OCI-LY7 (cell line): Measurements from ENCODE around the gene DOCK4. TPM values are rescaled to one million over a fixed set of nuclear protein-coding genes. Genes with fewer than 3 reads are reported as not detected.

Source experiments
- BruUV-seq: library from RNA; stranded (reverse); fragments of 400-500 nt; replicated peaks from 2 replicates; lab custom pipeline; 2021; lab: Mats Ljungman, UMichigan
- CTCF ChIA-PET: fragments of 300-600 bp; sonication (Branson Sonifier 250); formaldehyde crosslinking; loops from one replicate; lab custom pipeline; 2022; ENCODE audit warnings: antibody characterized with exemption; ENCODE audit not compliant: unreplicated experiment; lab: Charles Lee
- POLR2A ChIA-PET: fragments of 300-600 bp; sonication (Branson Sonifier 250); formaldehyde crosslinking; loops from one replicate; lab custom pipeline; 2022; ENCODE audit warnings: antibody characterized with exemption; lab: Charles Lee
- DNase-seq: peaks from one replicate; pipeline ENCODE4 v3.0.0-alpha.2; 2015; ENCODE audit warnings: low spot score
- H2AFZ ChIP-seq: fragments of 200-600 bp; sonication (generic), shearing (Covaris generic); 2 replicates; pipeline ENCODE4 v1.6.1; 2014; ENCODE audit warnings: mild to moderate bottlenecking, antibody characterized with exemption, low read length, moderate library complexity
- H3K27ac ChIP-seq: fragments of 200-600 bp; sonication (generic); 2 replicates; pipeline ENCODE4 v1.5.1; 2014; ENCODE audit warnings: mixed run types, low read depth, mild to moderate bottlenecking, moderate library complexity, low read length, inconsistent platforms; ENCODE audit not compliant: poor library complexity, severe bottlenecking
- H3K36me3 ChIP-seq: fragments of 200-600 bp; sonication (generic); 2 replicates; pipeline ENCODE4 v1.6.1; 2014; ENCODE audit warnings: mild to moderate bottlenecking, antibody characterized with exemption, low read length, moderate library complexity, mixed read lengths; ENCODE audit not compliant: insufficient read depth
- H3K4me1 ChIP-seq: fragments of 200-600 bp; sonication (generic); 2 replicates; pipeline ENCODE4 v1.5.1; 2014; ENCODE audit warnings: mild to moderate bottlenecking, low read length; ENCODE audit not compliant: insufficient read depth, poor library complexity, severe bottlenecking
- H3K4me2 ChIP-seq: fragments of 200-600 bp; sonication (generic); 2 replicates; pipeline ENCODE4 v1.6.1; 2014; ENCODE audit warnings: mild to moderate bottlenecking, low read length
- H3K4me3 ChIP-seq: fragments of 200-600 bp; sonication (generic); 2 replicates; pipeline ENCODE4 v1.5.1; 2014; ENCODE audit warnings: mild to moderate bottlenecking, low read depth, low read length; ENCODE audit not compliant: poor library complexity, severe bottlenecking
- H3K79me2 ChIP-seq: fragments of 200-600 bp; sonication (generic); 2 replicates; pipeline ENCODE4 v1.6.1; 2016; ENCODE audit warnings: low read depth, mild to moderate bottlenecking, low read length, moderate library complexity, mixed read lengths; ENCODE audit not compliant: insufficient read depth
- H3K9me2 ChIP-seq: fragments of 200-600 bp; sonication (generic); 2 replicates; pipeline ENCODE4 v1.6.1; 2016; ENCODE audit warnings: mild to moderate bottlenecking, low read length, mixed read lengths; ENCODE audit not compliant: insufficient read depth
- H3K9me3 ChIP-seq: fragments of 200-600 bp; sonication (generic); 2 replicates; pipeline ENCODE4 v1.6.1; 2014; ENCODE audit warnings: mild to moderate bottlenecking, mixed run types, low read length, mixed read lengths
- H4K20me1 ChIP-seq: fragments of 200-600 bp; sonication (generic); 2 replicates; pipeline ENCODE4 v1.6.1; 2014; ENCODE audit warnings: mild to moderate bottlenecking, antibody characterized with exemption, low read length, moderate library complexity, mixed read lengths; ENCODE audit not compliant: insufficient read depth
- EZH2phosphoT487 ChIP-seq: fragments of 200-600 bp; sonication (generic); IDR thresholded peaks from 2 replicates; pipeline ENCODE4 v1.6.1; 2018; ENCODE audit warnings: low read depth, borderline replicate concordance, mild to moderate bottlenecking, mixed run types, antibody characterized with exemption, low read length, moderate library complexity, mixed read lengths
- intact Hi-C: fragments of 100-400 bp; cut with micrococcal nuclease; formaldehyde crosslinking; loops from one replicate; pipeline ENCODE4 v1.10.0; 2022; ENCODE audit not compliant: unreplicated experiment
- total RNA-seq, 2 experiments: library from RNA; depleted of rRNA in 1 of 2; stranded (reverse); fragments of >200 nt in 1 of 2; shearing (Covaris generic) in 1 of 2; gene quantifications; 2 replicates each; pipeline ENCODE4 v1.2.3, GENCODE V29; 2014 to 2022
- TF ChIP-seq, protein P1 (sequence below): fragments of 200-600 bp; sonication (generic); conservative IDR thresholded peaks from 2 replicates; pipeline ENCODE4 v1.5.1; 2014; ENCODE audit warnings: mild to moderate bottlenecking, antibody characterized with exemption, low read length, moderate library complexity, mixed read lengths

The DOCK4 gene
- total RNA-seq, 2 experiments from 2014 or later: 0.91 to 4.9 TPM

DNA sequence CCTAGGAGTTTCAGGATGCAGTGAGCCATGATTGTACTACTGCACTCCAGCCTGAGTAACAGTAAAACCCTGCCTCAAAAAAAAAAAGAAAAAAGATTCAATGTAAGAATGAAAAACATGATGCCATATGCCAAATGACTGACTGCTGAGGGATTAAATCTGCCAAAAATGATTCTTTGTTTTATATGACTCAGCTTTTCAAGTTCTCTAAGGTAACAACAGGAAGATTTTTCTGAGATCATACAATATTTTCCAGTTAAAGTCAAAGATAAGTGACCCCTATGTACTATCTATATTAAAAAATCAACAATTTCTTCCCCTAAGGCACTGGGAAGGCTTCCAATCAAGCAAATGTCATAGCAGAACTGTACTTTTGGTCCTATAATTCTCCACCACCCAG, 372.7 kb downstream of the DOCK4 start:
- H3K9me3 ChIP-seq: no peaks in the 10 kb centered on the region
- DNase-seq: no peak
- H2AFZ ChIP-seq: no peak overlapping the region
- H4K20me1 ChIP-seq: no peaks in the 10 kb centered on the region
- no TSS peak for BruUV-seq
- H3K4me3 ChIP-seq: no peak overlapping the region
- no peaks in the 10 kb centered on the region for H3K4me1 ChIP-seq
- CTCF ChIA-PET: no interaction called here
- H3K27ac ChIP-seq: no peak overlapping the region
- intact Hi-C loops: no loop called here
- H3K4me2 ChIP-seq: no peak overlapping the region
- POLR2A ChIA-PET: no interaction called here
- no peaks in the 10 kb centered on the region for H3K79me2 ChIP-seq
- H3K9me2 ChIP-seq: no peaks in the 10 kb centered on the region
- no peaks in the 10 kb centered on the region for H3K36me3 ChIP-seq
- TF ChIP-seq EZH2phosphoT487: no peak
- TF ChIP-seq, protein P1, sequence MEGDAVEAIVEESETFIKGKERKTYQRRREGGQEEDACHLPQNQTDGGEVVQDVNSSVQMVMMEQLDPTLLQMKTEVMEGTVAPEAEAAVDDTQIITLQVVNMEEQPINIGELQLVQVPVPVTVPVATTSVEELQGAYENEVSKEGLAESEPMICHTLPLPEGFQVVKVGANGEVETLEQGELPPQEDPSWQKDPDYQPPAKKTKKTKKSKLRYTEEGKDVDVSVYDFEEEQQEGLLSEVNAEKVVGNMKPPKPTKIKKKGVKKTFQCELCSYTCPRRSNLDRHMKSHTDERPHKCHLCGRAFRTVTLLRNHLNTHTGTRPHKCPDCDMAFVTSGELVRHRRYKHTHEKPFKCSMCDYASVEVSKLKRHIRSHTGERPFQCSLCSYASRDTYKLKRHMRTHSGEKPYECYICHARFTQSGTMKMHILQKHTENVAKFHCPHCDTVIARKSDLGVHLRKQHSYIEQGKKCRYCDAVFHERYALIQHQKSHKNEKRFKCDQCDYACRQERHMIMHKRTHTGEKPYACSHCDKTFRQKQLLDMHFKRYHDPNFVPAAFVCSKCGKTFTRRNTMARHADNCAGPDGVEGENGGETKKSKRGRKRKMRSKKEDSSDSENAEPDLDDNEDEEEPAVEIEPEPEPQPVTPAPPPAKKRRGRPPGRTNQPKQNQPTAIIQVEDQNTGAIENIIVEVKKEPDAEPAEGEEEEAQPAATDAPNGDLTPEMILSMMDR: no peak

DNA sequence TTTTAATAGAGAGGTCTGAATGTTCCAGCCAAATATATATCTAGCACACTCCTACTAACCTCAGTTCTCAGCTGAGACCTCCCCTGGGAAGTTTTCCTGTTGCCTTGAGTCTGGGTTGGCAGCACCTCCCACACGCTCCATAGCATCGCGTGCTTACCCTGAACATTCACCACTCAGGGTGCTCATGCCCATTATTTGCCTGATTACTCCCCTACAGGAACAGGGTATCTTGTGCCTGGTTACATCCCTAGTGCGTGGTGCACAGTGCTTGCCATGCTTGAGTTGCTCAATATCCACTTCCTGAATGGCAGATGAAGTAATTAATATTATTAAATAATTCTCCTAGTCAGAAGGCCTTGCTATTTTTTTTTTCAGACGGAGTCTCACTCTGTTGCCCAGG, 374.0 kb downstream of the DOCK4 start:
- Histone ChIP-seq H4K20me1 (no peaks in the 10 kb centered on the region), H3K9me2 (no peaks in the 10 kb centered on the region), H3K9me3 (no peaks in the 10 kb centered on the region), H3K27ac (no peak overlapping the region), H3K36me3 (no peaks in the 10 kb centered on the region), H3K4me2 (no peak overlapping the region), H3K4me1 (no peaks in the 10 kb centered on the region), H3K79me2 (no peaks in the 10 kb centered on the region), H3K4me3 (no peak overlapping the region), H2AFZ (no peak overlapping the region)
- ChIA-PET POLR2A (no interaction called here), CTCF (no interaction called here)
- BruUV-seq: no TSS peak
- no peak for DNase-seq
- TF ChIP-seq EZH2phosphoT487: no peak
- TF ChIP-seq, protein P1: no peak
- intact Hi-C loops: no loop called here

DNA sequence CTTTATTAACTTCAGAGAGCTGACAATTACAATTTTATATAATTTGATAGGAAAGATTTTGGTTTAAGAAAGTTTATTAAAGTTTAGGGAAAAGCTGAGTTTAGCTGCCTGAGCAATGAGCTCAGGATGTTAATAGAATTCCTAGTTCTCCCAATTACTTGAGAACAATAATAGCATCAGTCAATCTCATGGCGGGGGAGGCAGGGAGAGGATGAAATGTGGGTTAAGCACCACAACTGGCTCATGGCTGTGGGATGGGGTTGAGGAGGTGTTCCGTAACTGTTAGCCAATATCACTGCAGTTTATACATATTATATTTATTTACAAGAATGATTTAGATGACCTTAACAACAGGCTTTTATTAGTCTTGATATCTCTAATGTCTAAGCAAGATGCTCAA, 377.0 kb downstream of the DOCK4 start:
- TF ChIP-seq, protein P1: no peak
- no peak for TF ChIP-seq EZH2phosphoT487
- no peak for DNase-seq
- H3K9me3 ChIP-seq: no peaks in the 10 kb centered on the region
- no peak overlapping the region for H3K27ac ChIP-seq
- H3K79me2 ChIP-seq: no peaks in the 10 kb centered on the region
- POLR2A ChIA-PET: no interaction called here
- no peaks in the 10 kb centered on the region for H3K9me2 ChIP-seq
- H3K36me3 ChIP-seq: no peaks in the 10 kb centered on the region
- intact Hi-C loops: no loop called here
- CTCF ChIA-PET: no interaction called here
- H4K20me1 ChIP-seq: no peaks in the 10 kb centered on the region
- no peak overlapping the region for H3K4me2 ChIP-seq
- BruUV-seq: no TSS peak
- H2AFZ ChIP-seq: no peak overlapping the region
- no peak overlapping the region for H3K4me3 ChIP-seq
- H3K4me1 ChIP-seq: no peaks in the 10 kb centered on the region
